GM12878 (cell line): ENCODE measurements around the gene B3GALT4. TPM values are rescaled to one million over a fixed set of nuclear protein-coding genes. Genes with fewer than 3 reads are reported as not detected.

ENCODE experiments used
- ATAC-seq: fragments of 200-7000 bp; cut with Tn5 transposase; 3 replicates; pipeline ENCODE4 v1.9.1; 2020; ENCODE audit warnings: mild to moderate bottlenecking, moderate library complexity
- BruUV-seq: library from RNA; stranded (reverse); fragments of 400-500 nt; replicated peaks from 2 replicates; lab custom pipeline; 2021; lab: Mats Ljungman, UMichigan
- CTCF ChIA-PET: fragments of 300-600 bp; sonication (Branson Sonifier 250); formaldehyde crosslinking; extraction: SDS; loops from one replicate; lab custom pipeline; 2021; ENCODE audit warnings: inconsistent platforms; lab: Yijun Ruan, JAX
- POLR2A ChIA-PET: fragments of 350-600 bp; formaldehyde crosslinking; extraction: SDS; loops from one replicate; lab custom pipeline; 2021; ENCODE audit warnings: inconsistent platforms; lab: Charles Lee
- RAD21 ChIA-PET: fragments of 300-600 bp; sonication (Branson Sonifier 250); formaldehyde crosslinking; loops from one replicate; lab custom pipeline; 2023; ENCODE audit warnings: antibody characterized with exemption; ENCODE audit not compliant: unreplicated experiment; lab: Charles Lee
- SMC1A ChIA-PET: fragments of 300-600 bp; sonication (Branson Sonifier 250); formaldehyde crosslinking; loops from one replicate; lab custom pipeline; 2023; ENCODE audit not compliant: unreplicated experiment, uncharacterized antibody; lab: Charles Lee
- DNase-seq: peaks from one replicate; pipeline ENCODE4 v3.0.0-alpha.2; 2011; ENCODE audit warnings: low read depth, low spot score
- FAIRE-seq: peaks from 3 replicates; lab custom pipeline; 2011; peaks lifted over from hg19 to GRCh38; lab: Jason Lieb, UNC
- H2AFZ ChIP-seq: 2 replicates; pipeline ENCODE4 v1.6.0; 2011; ENCODE audit warnings: low read depth, low read length, control low read depth; ENCODE audit not compliant: control insufficient read depth
- H3K27ac ChIP-seq: 2 replicates; pipeline ENCODE4 v1.5.1; 2011; ENCODE audit warnings: control low read depth; ENCODE audit not compliant: control insufficient read depth, insufficient read depth
- H3K27me3 ChIP-seq, 2 experiments: replicated peaks in 1 of 2; 2 replicates each; pipeline versions ENCODE4 v1.6.0 to v1.6.1; 2011; ENCODE audit warnings: low read length in 1 of 2; ENCODE audit not compliant: control insufficient read depth in 2 of 2, insufficient read depth in 2 of 2
- H3K36me3 ChIP-seq, 2 experiments: 2 replicates each; pipeline ENCODE4 v1.5.1; 2011; ENCODE audit warnings: low read length in 1 of 2; ENCODE audit not compliant: control insufficient read depth in 2 of 2, insufficient read depth in 2 of 2
- H3K4me1 ChIP-seq: 2 replicates; pipeline ENCODE4 v1.6.1; 2011; ENCODE audit warnings: mild to moderate bottlenecking, low read length, moderate library complexity, mixed read lengths; ENCODE audit not compliant: control insufficient read depth, insufficient read depth
- H3K4me2 ChIP-seq: 2 replicates; pipeline ENCODE4 v1.6.0; 2011; ENCODE audit warnings: control low read depth; ENCODE audit not compliant: control insufficient read depth, insufficient read depth
- H3K4me3 ChIP-seq: fragments of 200-600 bp; sonication (generic); 2 replicates; pipeline ENCODE4 v1.5.1; 2016
- H3K79me2 ChIP-seq: 2 replicates; pipeline ENCODE4 v1.6.0; 2011; ENCODE audit warnings: low read length; ENCODE audit not compliant: control insufficient read depth, insufficient read depth
- H3K9ac ChIP-seq: 2 replicates; pipeline ENCODE4 v1.8.0; 2011; ENCODE audit warnings: low read length, control low read depth, mixed read lengths; ENCODE audit not compliant: control insufficient read depth, insufficient read depth
- H3K9me3 ChIP-seq: replicated peaks from 3 replicates; pipeline ENCODE4 v1.5.1; 2011; ENCODE audit warnings: mild to moderate bottlenecking, low read length; ENCODE audit not compliant: control insufficient read depth, insufficient read depth
- H4K20me1 ChIP-seq: 2 replicates; pipeline ENCODE4 v1.6.0; 2011; ENCODE audit not compliant: control insufficient read depth, insufficient read depth
- BACH1 ChIP-seq: fragments of 450-650 bp; IDR thresholded peaks from 2 replicates; pipeline ENCODE4 v1.6.1; 2017; ENCODE audit warnings: mild to moderate bottlenecking, borderline replicate concordance
- CBX3 ChIP-seq: fragments of 200-600 bp; sonication (generic); IDR thresholded peaks from 2 replicates; pipeline ENCODE4 v1.6.1; 2016; ENCODE audit warnings: low read depth, borderline replicate concordance
- FOXM1 ChIP-seq: IDR thresholded peaks from 2 replicates; pipeline ENCODE4 v1.6.1; 2012; ENCODE audit warnings: low read depth, mild to moderate bottlenecking, inconsistent platforms, low read length, moderate library complexity
- HDAC2 ChIP-seq: fragments of 200-600 bp; sonication (generic); IDR thresholded peaks from 2 replicates; pipeline ENCODE4 v1.6.1; 2017
- HDAC6 ChIP-seq: fragments of 200-600 bp; sonication (generic); IDR thresholded peaks from one replicate; pipeline ENCODE4 v1.8.0; 2017; ENCODE audit warnings: antibody characterized with exemption; ENCODE audit not compliant: unreplicated experiment
- KDM1A ChIP-seq: fragments of 200-600 bp; sonication (generic); IDR thresholded peaks from 2 replicates; pipeline ENCODE4 v1.6.1; 2016; ENCODE audit warnings: borderline replicate concordance
- NRF1 ChIP-seq: conservative IDR thresholded peaks from 2 replicates; pipeline ENCODE4 v1.6.1; 2011; ENCODE audit warnings: mild to moderate bottlenecking, low read depth, low read length, improper control_type of control experiment
- TARDBP ChIP-seq: IDR thresholded peaks from 2 replicates; pipeline ENCODE4 v1.6.1; 2016; ENCODE audit warnings: borderline replicate concordance
- TCF7 ChIP-seq: IDR thresholded peaks from 2 replicates; pipeline ENCODE4 v1.6.1; 2014; ENCODE audit warnings: antibody characterized with exemption, borderline replicate concordance
- USF1 ChIP-seq: IDR thresholded peaks from 2 replicates; pipeline ENCODE4 v1.6.1; 2011; ENCODE audit warnings: borderline replicate concordance, low read depth, mild to moderate bottlenecking, moderate library complexity, mixed read lengths, low read length; ENCODE audit not compliant: insufficient read depth; ENCODE audit errors: extremely low read length
- YY1 ChIP-seq: IDR thresholded peaks from 2 replicates; pipeline ENCODE4 v1.6.1; 2011; ENCODE audit warnings: low read depth, mild to moderate bottlenecking, low read length
- ZBTB4 ChIP-seq: fragments of 450-650 bp; formaldehyde crosslinking; IDR thresholded peaks from 2 replicates; pipeline ENCODE4 v1.4.0; 2022; ENCODE audit warnings: mild to moderate bottlenecking, moderate library complexity
- ZNF217 ChIP-seq: fragments of 450-650 bp; IDR thresholded peaks from 2 replicates; pipeline ENCODE4 v1.6.1; 2017; ENCODE audit warnings: antibody characterized with exemption, mild to moderate bottlenecking
- WGBS: methylation state at CpG from one replicate; pipeline ENCODE4 v1.1.6; 2016; ENCODE audit warnings: low lambda C conversion rate; ENCODE audit not compliant: insufficient replicate concordance, insufficient coverage; ENCODE audit errors: missing lambda C conversion rate; 5-methylcytosine and 5-hydroxymethylcytosine counted together
- in situ Hi-C: fragments of 300-500 bp; cut with MboI; formaldehyde crosslinking; loops from 9 replicates; pipeline ENCODE4 v1.14.3; 2018; ENCODE audit warnings: mixed read lengths
- intact Hi-C: fragments of 100-400 bp; cut with micrococcal nuclease; formaldehyde crosslinking; loops from one replicate; pipeline ENCODE4 v1.14.2; 2022; ENCODE audit not compliant: unreplicated experiment
- polyA plus RNA-seq, 11 experiments: library from polyadenylated mRNA; depleted of rRNA in 4 of 11; unstranded in 6 of 11; stranded (reverse) in 5 of 11; fragments of >200 nt; fragmentation: Nextera tagmentation in 4 of 11; fragmentation: Illumina TruSeq in 1 of 11; extraction: Ambion mirVana in 4 of 11; extraction: Trizol in 1 of 11; gene quantifications; 1 replicate in 1 of 11; 2 replicates in 10 of 11; pipeline versions ENCODE4 v1.2.1 to v1.2.3, GENCODE V29; 2011 to 2016; ENCODE audit warnings: inconsistent platforms in 2 of 11, missing spikeins in 2 of 11, low read depth in 1 of 11
- total RNA-seq, 4 experiments: library from RNA; depleted of rRNA in 3 of 4; stranded (reverse); fragments of >200 nt in 3 of 4; fragmentation: Illumina TruSeq in 1 of 4; extraction: Trizol in 1 of 4; gene quantifications; 2 replicates each; pipeline versions ENCODE4 v1.2.1 to v1.2.3, GENCODE V29; 2013 to 2021
- TF ChIP-seq, protein P1 (sequence below): fragments of 450-650 bp; IDR thresholded peaks from 2 replicates; pipeline ENCODE4 v1.6.1; 2017; ENCODE audit warnings: mild to moderate bottlenecking, low read depth, inconsistent platforms; ENCODE audit not compliant: poor library complexity, severe bottlenecking

Gene B3GALT4
- total and polyA plus RNA-seq, 10 of the 15 experiments (the other 5 are each of a cell fraction or from before 2014, with no cell fraction given) = 0.27 to 8.2 (median 2.6) TPM

GRCh38 chr6:33248932-33249731, 27.8 kb upstream of the B3GALT4 start:
- H3K27ac ChIP-seq = peak overlapping the region; percentile 94
- WGBS = under 1% methylated on average over 58 of the region's 58 CpGs
- H4K20me1 ChIP-seq = no peaks in the 10 kb centered on the region
- H3K27me3 ChIP-seq = no peaks in the 10 kb centered on the region
- peak overlapping the region; percentile 78 for H3K4me3 ChIP-seq
- H3K4me1 ChIP-seq = peaks cover 10% of the 10 kb centered on the region
- H3K36me3 ChIP-seq = peaks cover 2 to 12% of the 10 kb centered on the region in 2 experiments; a peak in 2 of 4 replicates
- CTCF ChIA-PET = interaction anchor here (0.6 to 5.5 kb wide), 55 partner anchors 9 to 523 kb away, joined by 3 to 53 read pairs (median 7); partner anchors contain the start of genes B3GALT4, HLA-DPB1, HSD17B8 and RGL2
- peak overlapping the region; percentile 98 for H3K4me2 ChIP-seq
- POLR2A ChIA-PET = interaction anchor here (1.0 to 5.2 kb wide), 22 partner anchors 13 to 277 kb away, joined by 3 to 40 read pairs (median 5); partner anchors contain the start of genes B3GALT4, HLA-DPA1, HLA-DPB1 and PFDN6
- H3K9me3 ChIP-seq = no peaks in the 10 kb centered on the region
- peak overlapping the region; percentile 94 for H2AFZ ChIP-seq
- H3K9ac ChIP-seq = peak overlapping the region; percentile 97
- in situ Hi-C loops = loop anchor here (5.0 kb wide), 2 partner anchors 132 to 247 kb away; no protein-coding TSS in a partner anchor
- no TSS peak for BruUV-seq
- RAD21 ChIA-PET = interaction anchor here (0.7 to 3.5 kb wide), 30 partner anchors 9 to 348 kb away, joined by 3 to 25 read pairs (median 6); partner anchors contain the start of genes HLA-DMA, HLA-DPA1, HLA-DPB1 and HSD17B8
- SMC1A ChIA-PET = interaction anchor here (0.6 to 4.2 kb wide), 30 partner anchors 19 to 363 kb away, joined by 3 to 34 read pairs (median 4); partner anchors contain the start of genes HLA-DOA, RPS18, RXRB and VPS52
- H3K79me2 ChIP-seq = peaks cover 13% of the 10 kb centered on the region
- intact Hi-C loops = loop anchor here (1.0 to 5.0 kb wide), 5 partner anchors 44 to 247 kb away; no protein-coding TSS in a partner anchor
- peak; percentile 95 for ATAC-seq
- peak; percentile 99 for DNase-seq
- peak; percentile 100 for FAIRE-seq
- TF ChIP-seq CBX3 (no peak), ZBTB4 (CRISPR knock-in tag) (no peak), USF1 (no peak), HDAC2 (no peak), BACH1 (peak; percentile 69; the same call in 1 of the 2 replicates), FOXM1 (no peak), KDM1A (no peak), TARDBP (no peak), TCF7 (no peak), HDAC6 (no peak), YY1 (0 out of 2 replicates have a peak, but pooled peaks have one; percentile 7), NRF1 (peak; percentile 48), ZNF217 (no peak)
- TF ChIP-seq, protein P1, sequence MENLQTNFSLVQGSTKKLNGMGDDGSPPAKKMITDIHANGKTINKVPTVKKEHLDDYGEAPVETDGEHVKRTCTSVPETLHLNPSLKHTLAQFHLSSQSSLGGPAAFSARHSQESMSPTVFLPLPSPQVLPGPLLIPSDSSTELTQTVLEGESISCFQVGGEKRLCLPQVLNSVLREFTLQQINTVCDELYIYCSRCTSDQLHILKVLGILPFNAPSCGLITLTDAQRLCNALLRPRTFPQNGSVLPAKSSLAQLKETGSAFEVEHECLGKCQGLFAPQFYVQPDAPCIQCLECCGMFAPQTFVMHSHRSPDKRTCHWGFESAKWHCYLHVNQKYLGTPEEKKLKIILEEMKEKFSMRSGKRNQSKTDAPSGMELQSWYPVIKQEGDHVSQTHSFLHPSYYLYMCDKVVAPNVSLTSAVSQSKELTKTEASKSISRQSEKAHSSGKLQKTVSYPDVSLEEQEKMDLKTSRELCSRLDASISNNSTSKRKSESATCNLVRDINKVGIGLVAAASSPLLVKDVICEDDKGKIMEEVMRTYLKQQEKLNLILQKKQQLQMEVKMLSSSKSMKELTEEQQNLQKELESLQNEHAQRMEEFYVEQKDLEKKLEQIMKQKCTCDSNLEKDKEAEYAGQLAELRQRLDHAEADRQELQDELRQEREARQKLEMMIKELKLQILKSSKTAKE = no peak
